Muscle layer of colon (tissue), 2 donors: ENCODE measurements around the gene SOBP.

Experiments used
- H3K27ac ChIP-seq: one replicate; pipeline ENCODE4 v1.7.0; 2013; ENCODE audit warnings: low read depth, mild to moderate bottlenecking, low read length, moderate library complexity
- H3K27me3 ChIP-seq, 2 donors: one replicate each; pipeline ENCODE4 v1.7.0; 2013; ENCODE audit warnings: low read length in 2 of 2, mild to moderate bottlenecking in 2 of 2; ENCODE audit not compliant: insufficient read depth in 2 of 2, control insufficient read depth in 1 of 2
- H3K36me3 ChIP-seq: one replicate; pipeline ENCODE4 v1.7.0; 2013; ENCODE audit warnings: mild to moderate bottlenecking, low read length; ENCODE audit not compliant: insufficient read depth
- H3K4me1 ChIP-seq: one replicate; pipeline ENCODE4 v1.7.0; 2013; ENCODE audit warnings: mild to moderate bottlenecking, low read length; ENCODE audit not compliant: insufficient read depth
- H3K4me3 ChIP-seq, 2 donors: one replicate each; pipeline ENCODE4 v1.7.0; 2013; ENCODE audit warnings: low read length in 2 of 2, low read depth in 1 of 2, mild to moderate bottlenecking in 1 of 2, moderate library complexity in 1 of 2
- H3K9ac ChIP-seq: one replicate; pipeline ENCODE4 v1.7.0; 2013; ENCODE audit warnings: low read length
- H3K9me3 ChIP-seq: one replicate; pipeline ENCODE4 v1.7.0; 2013; ENCODE audit warnings: mild to moderate bottlenecking, low read length
- donor health status: abdominal sarcoma.
- donor health status: Adenocarcinoma of cecum.

Gene SOBP

DNA sequence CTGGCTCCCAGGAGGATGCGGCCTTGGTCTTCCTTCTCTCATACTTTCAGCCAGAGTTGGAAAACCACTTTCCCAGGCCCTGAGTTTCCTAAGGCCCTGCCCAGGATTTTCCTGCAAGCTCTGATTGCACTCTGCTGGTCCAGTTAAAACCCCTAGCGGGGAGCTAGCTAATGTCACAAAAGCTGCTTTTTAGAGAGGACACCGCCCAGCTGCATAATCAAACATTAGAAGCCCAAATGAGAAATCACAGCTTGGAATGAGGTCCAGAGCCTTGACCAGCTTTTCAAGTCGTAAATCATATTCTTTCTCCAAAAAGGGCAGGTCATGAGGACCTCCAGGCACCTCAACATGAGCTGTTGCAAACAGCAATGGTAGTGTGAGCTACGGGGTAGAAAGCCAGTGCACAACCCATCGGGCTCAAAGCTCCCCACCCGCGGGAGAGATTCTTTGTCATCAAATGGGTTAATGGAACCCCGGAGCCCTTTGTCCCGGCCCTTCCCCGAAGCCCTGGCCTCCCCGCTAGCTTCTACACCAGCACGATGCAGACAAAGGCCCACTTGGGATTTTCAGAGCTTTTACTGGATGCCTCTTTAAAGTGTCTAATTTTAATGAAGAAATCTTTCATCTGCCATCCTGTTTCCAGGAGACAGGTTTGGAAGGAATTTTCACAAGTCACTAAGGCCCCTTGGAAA is 200.2 kb downstream of the SOBP start:
- H3K27me3 ChIP-seq, result no peaks in the 10 kb centered on the region
- H3K27ac ChIP-seq, result no peak overlapping the region
- H3K36me3 ChIP-seq, result no peaks in the 10 kb centered on the region
- no peaks in the 10 kb centered on the region for H3K4me1 ChIP-seq
- H3K9ac ChIP-seq, result no peak overlapping the region
- no peaks in the 10 kb centered on the region for H3K9me3 ChIP-seq
- no peak overlapping the region for H3K4me3 ChIP-seq

DNA sequence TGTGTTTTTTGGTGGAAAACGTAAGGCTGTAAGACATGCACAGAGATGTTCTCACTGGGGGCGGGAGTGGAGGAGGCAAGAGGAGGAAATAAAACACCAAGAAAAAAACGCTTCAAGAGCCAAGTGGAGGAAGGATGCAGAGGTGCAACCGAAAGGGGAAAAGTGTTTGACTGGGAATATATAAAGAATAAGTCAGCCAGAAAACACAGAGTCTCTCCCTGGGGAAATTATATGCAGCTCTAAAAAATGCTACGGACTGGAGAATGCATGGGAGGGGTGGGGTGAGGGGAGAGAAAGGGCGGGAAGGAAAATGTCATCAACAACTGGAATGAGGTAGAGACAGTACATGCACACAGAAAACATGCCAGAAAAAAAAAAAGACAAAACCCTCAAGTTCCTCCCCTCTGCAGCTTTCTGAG is 200.7 kb downstream of the SOBP start:
- no peak overlapping the region for H3K4me3 ChIP-seq
- H3K36me3 ChIP-seq, result no peaks in the 10 kb centered on the region
- no peaks in the 10 kb centered on the region for H3K4me1 ChIP-seq
- no peak overlapping the region for H3K9ac ChIP-seq
- H3K27me3 ChIP-seq, result no peaks in the 10 kb centered on the region
- H3K27ac ChIP-seq, result no peak overlapping the region
- no peaks in the 10 kb centered on the region for H3K9me3 ChIP-seq

DNA sequence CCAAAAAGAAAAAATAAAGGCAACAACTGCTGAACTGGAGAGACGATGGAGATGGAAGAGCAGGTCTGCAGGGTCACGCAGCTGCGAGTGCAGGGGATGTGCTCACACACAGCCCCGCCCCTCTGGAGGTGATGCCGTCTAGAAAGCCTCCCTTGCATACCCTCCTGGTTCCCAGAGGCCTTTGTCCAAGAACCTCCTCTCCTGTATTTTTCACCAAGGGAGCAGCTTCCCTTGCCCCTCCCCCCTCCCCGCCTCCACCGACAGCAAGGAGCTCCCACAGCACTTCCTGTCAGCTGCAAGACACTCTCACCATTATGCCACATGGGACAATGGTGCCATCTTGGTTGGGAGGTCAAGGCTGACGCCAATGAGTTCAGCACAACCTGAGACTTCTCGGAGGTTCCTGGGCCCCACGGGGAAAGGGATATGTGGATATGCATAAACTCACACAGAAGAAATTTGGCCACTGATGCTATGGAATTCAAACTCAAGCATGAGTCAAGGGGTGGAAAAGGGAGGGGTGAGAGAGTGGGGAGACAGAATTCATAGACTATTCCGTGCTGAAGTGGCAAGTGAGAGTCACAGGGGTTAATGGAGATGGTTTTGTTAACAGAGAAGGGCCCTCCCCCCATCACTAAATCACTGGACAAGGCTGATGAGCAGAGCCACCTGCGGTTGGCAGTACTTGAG is 201.3 kb downstream of the SOBP start:
- H3K36me3 ChIP-seq, result no peaks in the 10 kb centered on the region
- no peaks in the 10 kb centered on the region for H3K4me1 ChIP-seq
- no peak overlapping the region for H3K9ac ChIP-seq
- H3K27ac ChIP-seq, result no peak overlapping the region
- no peaks in the 10 kb centered on the region for H3K9me3 ChIP-seq
- no peak overlapping the region for H3K4me3 ChIP-seq
- no peaks in the 10 kb centered on the region for H3K27me3 ChIP-seq

DNA sequence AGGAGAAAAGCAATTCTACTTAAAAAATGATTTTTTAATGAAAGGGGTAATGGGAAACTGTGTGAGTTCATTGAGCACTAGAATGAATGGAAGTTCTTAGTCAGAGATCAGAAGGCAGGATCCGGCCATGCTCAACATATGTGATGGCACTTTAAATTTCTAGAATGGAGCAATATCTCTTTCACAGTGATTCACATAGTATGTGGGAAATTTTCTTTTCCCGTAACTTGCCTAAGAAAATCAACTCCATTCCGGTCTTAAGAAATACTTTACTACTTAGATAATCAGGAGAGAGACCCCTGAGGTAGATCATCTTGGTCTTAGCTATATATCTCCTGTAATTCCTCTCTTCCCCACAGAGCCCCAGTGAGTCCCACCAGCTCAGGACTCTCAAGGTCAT is 202.4 kb downstream of the SOBP start:
- Histone ChIP-seq H3K9me3 (no peaks in the 10 kb centered on the region), H3K36me3 (no peaks in the 10 kb centered on the region), H3K4me3 (no peak overlapping the region), H3K27ac (no peak overlapping the region), H3K4me1 (no peaks in the 10 kb centered on the region), H3K9ac (no peak overlapping the region), H3K27me3 (no peaks in the 10 kb centered on the region)

DNA sequence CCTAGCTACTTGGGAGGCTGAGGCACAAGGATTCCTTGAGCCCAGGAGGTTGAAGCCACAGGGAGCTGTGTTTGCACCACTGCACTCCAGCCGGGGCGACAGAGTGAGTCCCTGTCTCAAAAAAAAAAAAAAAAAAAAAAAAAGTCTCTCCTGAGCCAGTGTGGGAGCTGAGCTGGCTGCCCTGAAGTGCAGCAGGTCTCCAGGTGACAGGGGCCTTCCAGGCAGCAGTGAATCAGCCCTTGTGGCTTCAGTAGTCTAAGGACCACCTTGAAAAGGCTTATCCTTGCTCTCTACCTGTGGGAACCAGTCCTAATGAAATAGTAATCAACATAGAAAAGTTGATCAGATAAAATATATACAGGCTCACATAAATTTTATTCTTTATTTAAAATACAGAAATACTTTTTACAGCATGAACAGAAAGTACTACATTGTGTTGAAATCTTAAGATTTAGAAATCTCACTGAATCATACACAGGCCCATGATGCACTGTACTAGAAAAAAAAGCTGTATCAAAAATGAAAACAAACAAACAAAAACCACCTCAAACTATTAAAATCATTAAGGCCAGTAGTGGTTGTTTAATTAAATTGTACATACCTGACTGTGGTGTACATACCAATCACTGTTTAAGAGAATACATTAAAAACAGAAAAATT is 205.3 kb downstream of the SOBP start:
- Histone ChIP-seq H3K9ac (no peak overlapping the region), H3K4me3 (no peak overlapping the region), H3K27ac (no peak overlapping the region), H3K4me1 (no peaks in the 10 kb centered on the region), H3K9me3 (no peaks in the 10 kb centered on the region), H3K27me3 (no peaks in the 10 kb centered on the region), H3K36me3 (no peaks in the 10 kb centered on the region)

DNA sequence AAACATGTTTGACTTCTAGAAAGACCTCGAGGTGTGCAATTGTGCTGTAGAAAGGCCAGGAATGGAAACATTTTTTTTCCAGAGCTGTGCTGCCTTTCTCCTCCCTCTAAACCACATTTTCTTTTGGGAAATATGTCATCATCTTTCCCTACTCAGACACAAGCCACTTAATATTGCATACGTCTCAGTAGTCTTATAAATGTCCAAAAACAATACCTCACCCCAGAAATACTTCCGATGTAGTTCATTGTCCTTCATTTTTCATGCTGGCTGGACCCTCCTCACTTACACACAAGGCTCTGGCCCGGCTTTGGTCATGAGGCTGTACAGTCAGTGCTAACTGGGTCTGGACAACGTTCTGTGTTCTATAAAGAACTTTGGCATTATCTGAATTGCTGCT is 207.8 kb downstream of the SOBP start:
- no peak overlapping the region for H3K9ac ChIP-seq
- H3K9me3 ChIP-seq, result no peaks in the 10 kb centered on the region
- no peaks in the 10 kb centered on the region for H3K27me3 ChIP-seq
- no peaks in the 10 kb centered on the region for H3K36me3 ChIP-seq
- H3K4me1 ChIP-seq, result no peaks in the 10 kb centered on the region
- no peak overlapping the region for H3K27ac ChIP-seq
- H3K4me3 ChIP-seq, result no peak overlapping the region

DNA sequence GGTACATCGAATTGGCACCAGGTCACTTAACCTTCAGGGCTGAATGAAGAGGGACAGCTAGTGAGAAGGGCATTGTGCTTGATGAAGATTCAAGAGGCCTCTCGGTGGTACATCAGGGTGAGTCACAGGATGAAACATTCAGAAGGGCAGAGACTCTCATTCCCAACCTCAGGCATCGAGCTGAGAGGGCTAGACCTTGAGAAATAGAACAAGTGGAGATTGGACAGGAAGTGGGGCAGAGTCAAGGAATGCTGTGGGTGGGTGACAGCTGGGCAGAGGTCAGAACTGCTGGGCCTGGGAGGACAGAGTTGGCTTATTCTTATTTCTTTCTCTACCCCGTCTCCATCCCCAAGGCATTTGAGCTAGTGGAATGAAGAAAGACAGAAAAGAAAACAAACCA is 208.2 kb downstream of the SOBP start:
- H3K27ac ChIP-seq, result no peak overlapping the region
- no peak overlapping the region for H3K9ac ChIP-seq
- no peaks in the 10 kb centered on the region for H3K4me1 ChIP-seq
- no peaks in the 10 kb centered on the region for H3K36me3 ChIP-seq
- H3K4me3 ChIP-seq, result no peak overlapping the region
- H3K27me3 ChIP-seq, result no peaks in the 10 kb centered on the region
- no peaks in the 10 kb centered on the region for H3K9me3 ChIP-seq

DNA sequence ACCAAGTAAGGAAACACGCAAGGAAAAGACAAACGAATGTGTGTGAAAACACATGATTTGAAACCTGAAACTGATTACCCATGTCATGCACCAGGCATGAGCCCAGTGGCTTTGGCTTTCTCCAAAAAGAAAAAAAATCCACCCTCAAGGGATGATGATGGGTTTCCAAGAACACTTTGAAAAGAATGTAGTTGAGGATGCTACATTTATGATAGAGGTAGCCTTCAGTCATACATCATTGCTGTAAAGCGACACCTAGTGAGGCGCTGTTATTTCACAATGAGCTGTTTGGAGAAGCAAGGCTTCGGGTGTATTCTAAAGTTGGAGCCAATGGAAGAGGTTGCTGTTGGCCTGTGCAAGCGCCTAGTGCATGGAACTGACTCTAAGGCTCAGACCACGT is 209.3 kb downstream of the SOBP start:
- Histone ChIP-seq H3K9me3 (no peaks in the 10 kb centered on the region), H3K9ac (no peak overlapping the region), H3K4me1 (no peaks in the 10 kb centered on the region), H3K27me3 (no peaks in the 10 kb centered on the region), H3K27ac (no peak overlapping the region), H3K36me3 (no peaks in the 10 kb centered on the region), H3K4me3 (no peak overlapping the region)

DNA sequence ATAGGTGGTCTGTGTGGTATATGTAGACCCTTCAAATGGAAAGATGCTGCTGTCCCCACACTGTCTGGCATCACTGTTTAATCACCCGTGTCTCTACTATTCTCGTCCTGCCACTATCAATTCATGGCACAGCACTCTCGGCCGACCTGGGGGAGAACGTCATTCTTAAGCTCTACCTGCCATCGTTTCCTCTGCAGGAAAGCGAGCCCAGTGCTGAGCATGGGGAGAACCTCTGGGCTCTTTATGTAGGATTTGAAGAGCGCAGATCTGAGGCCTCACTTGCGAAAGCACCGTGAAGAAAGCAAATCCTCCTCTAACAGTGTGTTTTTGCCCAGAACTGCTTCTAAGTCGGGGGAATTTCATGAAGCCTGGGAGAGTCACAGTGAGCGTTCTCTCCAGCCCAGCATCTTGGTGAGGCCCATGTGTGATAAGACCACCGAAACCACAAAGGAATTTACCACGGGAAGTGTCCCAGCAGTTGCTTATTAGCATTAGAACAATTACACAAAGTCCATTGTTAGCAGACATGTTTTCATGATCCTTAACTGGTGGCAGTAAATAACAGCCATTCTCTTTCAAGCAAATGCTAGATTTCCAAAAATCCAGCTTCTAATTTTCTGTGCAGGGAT is 209.9 kb downstream of the SOBP start:
- H3K4me3 ChIP-seq, result no peak overlapping the region
- no peak overlapping the region for H3K9ac ChIP-seq
- H3K36me3 ChIP-seq, result no peaks in the 10 kb centered on the region

DNA sequence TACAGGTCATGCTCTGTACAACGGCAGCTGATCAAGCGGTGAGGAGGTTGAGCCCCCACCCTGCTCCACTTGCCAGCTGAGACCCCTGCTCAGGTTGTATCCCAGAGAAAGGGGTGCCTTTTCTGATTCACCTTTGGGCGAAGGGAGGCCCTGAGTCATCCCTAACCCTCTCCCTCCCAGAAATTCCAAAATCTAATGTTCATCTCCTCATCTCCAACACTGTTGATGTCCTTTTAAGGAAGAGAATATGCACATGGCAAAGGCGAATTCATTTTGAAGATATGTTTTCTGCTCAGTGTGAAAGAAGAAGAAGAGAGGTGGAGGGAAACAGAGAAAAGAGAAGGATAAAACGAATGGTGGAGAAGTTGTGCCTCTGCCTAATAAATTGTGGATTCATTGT is 213.7 kb downstream of the SOBP start:
- H3K4me3 ChIP-seq, result no peak overlapping the region
- H3K27me3 ChIP-seq, result no peaks in the 10 kb centered on the region
- no peaks in the 10 kb centered on the region for H3K9me3 ChIP-seq
- H3K4me1 ChIP-seq, result no peaks in the 10 kb centered on the region
- no peak overlapping the region for H3K9ac ChIP-seq
- H3K27ac ChIP-seq, result no peak overlapping the region
- no peaks in the 10 kb centered on the region for H3K36me3 ChIP-seq

More for the DNA sequence above, 209.9 kb downstream of the SOBP start:
- no peaks in the 10 kb centered on the region for H3K4me1 ChIP-seq
- no peaks in the 10 kb centered on the region for H3K9me3 ChIP-seq
- H3K27me3 ChIP-seq, result no peaks in the 10 kb centered on the region
- no peak overlapping the region for H3K27ac ChIP-seq

DNA sequence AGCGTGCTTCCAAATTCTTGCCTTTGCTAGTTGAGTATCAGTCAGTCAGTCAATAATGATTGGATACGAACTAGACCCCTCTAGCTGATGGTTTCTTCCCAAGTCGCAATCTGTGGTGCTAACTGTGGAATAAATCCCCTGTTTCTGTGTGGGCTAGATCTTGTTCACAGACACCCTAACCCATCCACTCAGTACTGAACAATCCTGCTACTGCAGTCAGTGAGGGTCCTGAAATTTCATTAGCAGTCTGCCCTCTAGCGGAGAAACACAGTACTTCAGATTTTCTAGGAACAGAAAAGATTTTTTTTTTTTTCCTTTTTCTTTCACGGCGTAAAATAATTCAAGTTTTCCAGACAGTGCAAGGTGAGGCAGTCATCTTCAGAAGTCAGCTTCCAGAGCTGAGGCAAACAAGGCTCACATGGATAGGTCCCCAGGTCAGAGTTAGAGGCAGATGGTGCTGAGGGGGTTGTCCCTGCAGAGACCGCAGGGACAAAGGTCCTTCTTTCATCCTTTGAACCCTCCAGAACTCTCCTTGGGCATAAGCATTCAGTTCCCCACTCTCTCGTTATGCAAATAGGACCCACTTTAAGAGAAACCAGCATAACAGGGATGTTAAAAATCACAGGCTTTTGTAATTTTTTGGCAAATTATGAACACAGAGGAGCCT is 214.6 kb downstream of the SOBP start:
- Histone ChIP-seq H3K9me3 (no peaks in the 10 kb centered on the region), H3K36me3 (no peaks in the 10 kb centered on the region), H3K27me3 (no peaks in the 10 kb centered on the region), H3K4me1 (no peaks in the 10 kb centered on the region), H3K4me3 (no peak overlapping the region), H3K27ac (no peak overlapping the region), H3K9ac (no peak overlapping the region)
